Measurements from ENCODE around the gene RUNX2.

RUNX2 gene

GRCh38 chr6:45415315-45415714 is 87.2 kb downstream of the RUNX2 start:
- DNase-seq (ENCODE audit: low spot score), result no peak

GRCh38 chr6:45415788-45416518 is 87.8 kb downstream of the RUNX2 start:
- no peak for DNase-seq (ENCODE audit: low spot score)

- DNase-seq (ENCODE audit: low spot score), result no peak
These were observed 88.6 kb downstream of the RUNX2 start for GRCh38 chr6:45416700-45417099.

- DNase-seq (ENCODE audit: low spot score), result no peak
These were observed 89.3 kb downstream of the RUNX2 start for GRCh38 chr6:45417436-45417835.

- DNase-seq (ENCODE audit: low spot score), result no peak
These were observed 91.5 kb downstream of the RUNX2 start for GRCh38 chr6:45419571-45420082.

- no peak for DNase-seq (ENCODE audit: low spot score)
These were observed 92.2 kb downstream of the RUNX2 start for GRCh38 chr6:45420083-45420908.

GRCh38 chr6:45420909-45421708 is 93.0 kb downstream of the RUNX2 start:
- DNase-seq (ENCODE audit: low spot score), result no peak

GRCh38 chr6:45421709-45422502 is 93.8 kb downstream of the RUNX2 start:
- DNase-seq (ENCODE audit: low spot score), result no peak

- DNase-seq (ENCODE audit: low spot score), result no peak
These were observed 94.5 kb downstream of the RUNX2 start for GRCh38 chr6:45422503-45423110.

GRCh38 chr6:45423111-45423823 is 95.1 kb downstream of the RUNX2 start:
- DNase-seq (ENCODE audit: low spot score), result no peak

- no peak for DNase-seq (ENCODE audit: low spot score)
These were observed 95.8 kb downstream of the RUNX2 start for GRCh38 chr6:45423824-45424450.

GRCh38 chr6:45424451-45424861 is 96.3 kb downstream of the RUNX2 start:
- DNase-seq (ENCODE audit: low spot score), result no peak

GRCh38 chr6:45426251-45426650 is 98.1 kb downstream of the RUNX2 start:
- no peak for DNase-seq (ENCODE audit: low spot score)

- DNase-seq (ENCODE audit: low spot score), result no peak
These were observed 99.6 kb downstream of the RUNX2 start for GRCh38 chr6:45427726-45428125.

GRCh38 chr6:45428727-45429126 is 100.6 kb downstream of the RUNX2 start:
- DNase-seq (ENCODE audit: low spot score), result no peak

- DNase-seq (ENCODE audit: low spot score), result no peak
These were observed 102.6 kb downstream of the RUNX2 start for GRCh38 chr6:45430590-45431202.

- DNase-seq (ENCODE audit: low spot score), result no peak
These were observed 103.4 kb downstream of the RUNX2 start for GRCh38 chr6:45431317-45432065.

GRCh38 chr6:45432977-45433376 is 104.8 kb downstream of the RUNX2 start:
- DNase-seq (ENCODE audit: low spot score), result no peak

Measured in hematopoietic multipotent progenitor cell treated with erythropoietin and hydrocortisone succinate and interleukin-3 and kit ligand, for 15 days (in vitro differentiated cells).